Right kidney (tissue), 1 donor: ENCODE measurements around the gene FAM53C.

Experiments
- DNase-seq: peaks from one replicate; pipeline ENCODE4 v3.0.0-alpha.2; 2016

The FAM53C gene

GRCh38 chr5:138349852-138350562 lies 11.9 kb downstream of the FAM53C start:
- no peak for DNase-seq

DNA sequence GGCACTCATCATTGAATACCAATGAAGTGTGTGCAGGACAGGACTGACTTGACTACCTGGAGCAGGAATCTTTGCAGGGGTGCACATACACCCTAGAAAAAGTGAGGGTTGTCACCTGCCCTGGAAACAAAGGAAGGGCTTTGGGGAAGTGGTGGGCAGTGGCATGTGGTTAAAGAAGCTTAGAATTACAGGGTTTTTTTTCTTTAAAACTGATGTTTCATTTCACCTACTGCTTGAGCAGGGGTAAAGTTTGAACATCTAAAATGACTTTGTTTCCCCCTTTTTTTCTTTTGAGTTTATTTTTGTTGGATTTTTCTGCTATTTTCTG lies 12.5 kb downstream of the FAM53C start:
- DNase-seq, result no peak

DNA sequence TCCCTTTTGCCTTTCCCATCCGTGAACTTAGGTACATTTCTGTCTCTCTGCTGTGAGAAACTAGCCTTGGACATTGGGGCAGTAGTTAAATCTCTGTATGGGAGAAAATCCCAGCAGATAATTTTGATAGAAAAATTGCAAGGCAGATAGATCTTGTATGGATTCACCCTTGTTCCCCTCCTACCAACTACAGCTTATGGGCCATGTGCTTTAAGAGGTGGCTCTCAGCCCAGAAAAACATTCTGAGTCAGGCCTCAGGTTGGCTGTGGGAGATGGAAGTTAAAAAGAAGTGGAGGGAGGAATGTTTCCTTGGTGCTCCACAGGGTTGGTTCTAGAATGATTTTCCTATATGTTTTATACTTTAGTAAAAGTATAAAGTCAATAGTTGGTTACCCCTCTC lies 13.0 kb downstream of the FAM53C start:
- DNase-seq, result no peak

GRCh38 chr5:138351517-138351916 lies 13.5 kb downstream of the FAM53C start:
- DNase-seq, result no peak

GRCh38 chr5:138352071-138352721 lies 14.1 kb downstream of the FAM53C start, which contains the start of gene KDM3B:
Gene KDM3B, plus strand, starts transcription at chr5:138352685. Its CDS starts 111 bp downstream, at chr5:138352796.
- peak; percentile 87 for DNase-seq

GRCh38 chr5:138352722-138353559 lies 14.9 kb downstream of the FAM53C start:
- peak; percentile 91 for DNase-seq

DNA sequence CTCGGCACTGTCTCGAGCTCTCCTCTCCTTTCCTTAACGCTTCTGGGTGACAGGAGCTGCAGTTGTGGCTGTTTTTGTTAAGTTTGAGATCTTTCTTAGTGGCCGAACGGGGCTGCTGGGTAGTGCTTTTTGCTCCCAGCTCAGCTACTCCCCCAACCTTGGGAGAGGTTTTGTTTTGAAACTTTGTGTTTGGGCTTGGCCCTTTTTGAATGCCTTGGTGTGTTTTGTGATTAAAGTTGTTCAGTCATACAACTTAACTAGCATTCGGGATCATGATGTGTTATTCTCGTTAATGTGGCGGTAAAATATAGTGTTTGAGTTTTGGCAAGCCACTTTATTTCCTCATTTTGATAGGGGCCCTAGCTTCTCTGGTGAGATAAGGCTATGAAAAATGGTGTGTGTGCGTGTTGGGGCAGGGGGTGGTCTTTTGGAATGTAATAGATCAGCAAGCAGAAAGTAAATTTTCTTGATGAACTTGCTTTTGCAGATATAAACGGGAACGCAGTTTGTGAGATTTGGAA lies 15.6 kb downstream of the FAM53C start:
- no peak for DNase-seq

GRCh38 chr5:138354387-138354786 lies 16.3 kb downstream of the FAM53C start:
- DNase-seq, result peak; percentile 11

DNA sequence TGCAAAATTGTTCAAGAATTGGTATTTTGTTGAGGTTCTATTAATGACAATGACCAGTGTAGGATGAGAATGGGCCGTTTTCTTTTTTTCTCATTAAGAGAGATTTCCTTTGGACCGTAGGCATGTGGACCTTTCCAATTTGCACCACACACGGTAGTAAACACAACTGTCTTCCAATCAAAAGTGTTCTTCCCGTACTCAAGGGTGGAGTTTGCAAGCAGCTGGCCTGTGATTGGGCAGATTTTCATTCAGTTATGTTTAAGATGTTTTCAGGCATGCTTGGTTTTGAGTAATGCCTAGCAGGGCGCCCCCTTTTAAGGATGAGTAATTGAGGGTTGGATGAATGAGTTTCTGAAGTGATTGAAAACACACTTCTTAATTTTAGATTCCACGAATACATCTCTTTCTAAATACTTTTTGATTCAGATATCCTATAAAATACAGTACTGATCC lies 16.9 kb downstream of the FAM53C start:
- DNase-seq, result peak; percentile 9

- no peak for DNase-seq
Measured at GRCh38 chr5:138359621-138360020, 21.6 kb downstream of the FAM53C start.

DNA sequence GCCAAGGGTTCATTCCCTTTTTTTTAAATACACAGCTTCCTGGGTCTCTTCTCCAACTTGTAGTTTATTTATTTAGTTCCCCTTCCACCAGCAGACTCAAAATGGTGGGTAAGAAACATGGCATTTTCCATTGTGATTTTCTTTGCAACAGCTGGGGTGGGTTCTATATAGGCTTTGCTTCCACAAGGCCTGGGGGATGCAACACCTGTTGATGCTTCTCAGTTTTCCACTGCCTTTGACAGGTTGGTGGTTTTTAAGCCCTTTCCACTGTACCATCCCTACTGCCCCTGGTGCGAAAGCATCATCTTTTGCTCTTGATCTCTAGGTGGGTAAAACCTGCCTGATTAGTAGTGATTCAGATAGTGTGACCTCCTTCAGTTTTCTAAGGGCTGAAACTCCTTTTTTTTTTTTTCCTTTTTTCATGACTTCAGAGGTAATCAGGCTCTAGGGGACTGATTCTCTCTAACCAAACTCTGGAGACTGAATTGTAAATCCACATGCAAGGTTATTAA lies 22.9 kb downstream of the FAM53C start:
- DNase-seq, result no peak

GRCh38 chr5:138364576-138364975 lies 26.5 kb downstream of the FAM53C start:
- no peak for DNase-seq

DNA sequence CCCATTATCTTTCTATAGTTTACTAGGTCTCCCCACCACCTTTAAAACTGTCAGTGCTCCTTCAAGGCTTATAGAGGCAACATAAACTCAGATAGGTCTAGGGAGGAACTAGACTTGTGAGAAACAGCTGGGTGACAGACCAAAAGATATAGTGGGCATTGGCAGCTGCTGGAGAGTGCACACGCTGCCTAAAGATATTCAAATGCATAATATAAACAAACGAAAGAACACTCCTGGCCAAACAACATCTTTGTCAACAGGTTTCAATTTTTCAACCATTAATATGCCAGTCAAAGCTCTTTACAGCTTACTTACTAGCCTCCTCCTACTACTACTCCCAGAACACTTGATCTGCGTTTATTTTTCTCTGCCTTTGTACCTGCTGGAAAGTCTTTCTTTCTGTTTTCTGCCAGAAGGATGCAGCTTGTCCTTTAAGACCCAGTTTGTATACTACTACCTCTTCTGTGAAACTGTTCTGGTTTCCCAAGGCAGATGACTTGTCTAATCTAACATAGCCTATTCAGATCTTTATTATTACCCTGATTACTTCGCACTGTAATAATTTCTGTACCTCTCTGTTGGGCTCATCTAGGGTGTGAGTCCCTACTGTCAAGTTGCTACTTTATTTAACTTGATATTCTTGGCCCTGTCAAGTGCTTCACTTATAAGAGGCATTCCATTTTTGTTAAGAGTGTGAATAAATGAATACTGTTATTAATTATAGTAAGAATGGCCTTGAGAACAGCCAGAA lies 28.7 kb downstream of the FAM53C start:
- DNase-seq, result no peak

DNA sequence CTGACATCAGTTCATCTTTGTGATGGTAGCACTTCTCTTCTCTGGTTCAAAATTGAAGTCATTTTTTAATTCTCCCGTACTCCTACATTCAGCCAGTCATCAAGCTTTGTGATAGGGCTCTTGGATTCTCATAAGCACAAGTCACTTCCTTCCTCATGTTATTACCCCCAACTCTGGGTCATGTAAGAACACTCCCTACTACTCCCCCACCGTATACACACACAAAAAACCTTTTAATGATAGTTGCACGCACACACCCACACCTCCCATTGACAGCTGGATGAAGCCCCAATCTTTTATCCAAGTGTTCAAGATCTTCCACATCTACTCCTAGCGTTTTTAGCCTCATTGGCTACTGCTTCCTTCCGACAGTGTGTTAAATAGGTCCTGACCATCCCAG lies 31.2 kb downstream of the FAM53C start:
- no peak for DNase-seq

DNA sequence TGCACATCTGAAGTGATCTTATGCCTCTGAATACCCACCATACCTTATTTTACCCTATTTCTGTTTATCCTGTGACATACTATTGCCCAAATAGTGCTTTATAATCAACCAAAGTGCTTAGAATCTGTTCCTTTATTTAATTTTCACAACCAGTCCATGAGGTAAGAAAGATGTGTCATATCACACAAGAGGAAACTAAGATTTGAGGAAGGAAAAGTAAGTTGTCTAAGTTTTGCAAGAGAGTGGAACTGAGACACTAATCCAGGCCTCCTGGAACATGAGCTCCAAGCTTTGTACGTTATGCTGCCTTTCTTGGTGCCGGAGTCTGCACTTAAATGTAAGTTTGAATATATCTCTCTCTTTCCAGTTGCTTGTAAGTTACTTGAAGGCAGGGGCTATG lies 31.6 kb downstream of the FAM53C start:
- no peak for DNase-seq

- DNase-seq, result no peak
Measured at GRCh38 chr5:138370537-138370936, 32.5 kb downstream of the FAM53C start.

GRCh38 chr5:138371454-138371853 lies 33.4 kb downstream of the FAM53C start:
- no peak for DNase-seq

GRCh38 chr5:138372225-138372624 lies 34.2 kb downstream of the FAM53C start:
- DNase-seq, result no peak

- DNase-seq, result no peak
Measured at GRCh38 chr5:138372653-138373052, 34.6 kb downstream of the FAM53C start.

DNA sequence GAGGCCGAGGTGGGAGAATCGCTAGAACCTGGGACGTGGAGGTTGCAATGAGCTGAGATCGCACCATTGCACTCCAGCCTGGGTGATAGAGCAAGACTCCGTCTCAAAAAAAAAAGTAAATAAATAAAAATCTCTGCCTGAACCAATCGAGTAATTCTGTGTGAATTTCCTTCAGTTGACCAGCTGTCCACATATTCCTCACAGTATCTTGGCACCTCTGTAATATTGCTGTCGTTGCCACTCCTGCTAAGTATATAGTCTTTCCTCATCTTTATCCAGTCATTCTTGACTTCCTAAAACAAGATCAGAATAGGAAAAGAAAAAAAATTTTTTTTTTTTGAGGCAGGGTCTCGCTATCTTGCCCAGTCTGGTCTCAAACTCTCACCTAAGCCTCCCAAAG lies 44.3 kb downstream of the FAM53C start:
- DNase-seq, result no peak

DNA sequence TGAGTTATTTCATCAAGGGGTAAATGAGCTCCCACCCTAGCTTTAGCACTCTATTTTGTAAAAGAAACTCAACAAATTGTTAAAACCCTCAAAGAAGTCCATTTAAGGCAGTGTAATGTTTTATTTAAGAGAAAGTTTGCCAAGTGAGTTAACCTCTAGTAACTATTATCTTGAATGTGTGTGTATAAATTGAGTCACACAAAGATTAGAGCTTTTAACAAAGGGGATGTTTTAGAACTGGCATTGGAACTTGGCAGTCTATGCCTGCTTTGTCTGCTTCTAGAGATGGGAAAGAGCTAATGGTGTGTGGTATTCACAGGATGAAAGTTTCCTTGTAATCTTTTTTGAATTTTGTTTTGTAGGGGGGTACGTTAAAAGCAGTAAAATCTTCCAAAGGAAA lies 47.6 kb downstream of the FAM53C start:
- DNase-seq, result no peak

GRCh38 chr5:138386290-138386689 lies 48.2 kb downstream of the FAM53C start:
- DNase-seq, result no peak
